Ovary (tissue), 3 donors: ENCODE measurements around the gene NKAIN2.

Source experiments
- EP300 ChIP-seq: sonication (generic); formaldehyde crosslinking; IDR thresholded peaks from one replicate; pipeline ENCODE4 v1.6.1; 2017; ENCODE audit warnings: antibody characterized with exemption
- POLR2A ChIP-seq: fragments of 450-650 bp; IDR thresholded peaks from one replicate; pipeline ENCODE4 v1.6.1; 2017; ENCODE audit warnings: antibody characterized with exemption, mild to moderate bottlenecking, moderate library complexity
- TF ChIP-seq, protein P1 (sequence below), 3 donors: fragments of 450-650 bp in 2 of 3; fragments of 200-600 bp in 1 of 3; IDR thresholded peaks; one replicate each; pipeline versions ENCODE4 v1.5.1 to v1.8.0; 2016 to 2022; ENCODE audit warnings: antibody characterized with exemption in 3 of 3, mild to moderate bottlenecking in 1 of 3
- donor health status: DM: no; HTN: no; CAD: no.

DNA sequence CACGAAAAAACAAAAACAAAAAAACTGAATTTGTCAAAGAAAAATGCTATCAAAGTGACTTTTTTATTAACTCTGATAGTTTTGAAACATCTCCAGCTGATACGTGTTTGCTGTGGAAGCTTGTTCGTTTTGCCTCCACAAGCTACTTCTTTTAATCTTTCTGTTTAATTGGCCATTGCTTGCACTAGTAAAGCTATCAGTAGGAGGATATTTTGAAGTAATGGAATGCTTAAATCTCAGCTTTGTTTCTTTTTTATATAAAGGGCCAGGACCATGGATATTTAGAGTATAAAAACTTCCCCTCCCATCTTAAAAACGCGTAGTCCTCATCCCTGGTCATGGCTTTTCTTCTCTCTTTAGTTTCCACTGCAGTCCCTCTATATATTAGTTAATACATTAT is 344.0 kb downstream of the NKAIN2 start:
- TF ChIP-seq, protein P1, sequence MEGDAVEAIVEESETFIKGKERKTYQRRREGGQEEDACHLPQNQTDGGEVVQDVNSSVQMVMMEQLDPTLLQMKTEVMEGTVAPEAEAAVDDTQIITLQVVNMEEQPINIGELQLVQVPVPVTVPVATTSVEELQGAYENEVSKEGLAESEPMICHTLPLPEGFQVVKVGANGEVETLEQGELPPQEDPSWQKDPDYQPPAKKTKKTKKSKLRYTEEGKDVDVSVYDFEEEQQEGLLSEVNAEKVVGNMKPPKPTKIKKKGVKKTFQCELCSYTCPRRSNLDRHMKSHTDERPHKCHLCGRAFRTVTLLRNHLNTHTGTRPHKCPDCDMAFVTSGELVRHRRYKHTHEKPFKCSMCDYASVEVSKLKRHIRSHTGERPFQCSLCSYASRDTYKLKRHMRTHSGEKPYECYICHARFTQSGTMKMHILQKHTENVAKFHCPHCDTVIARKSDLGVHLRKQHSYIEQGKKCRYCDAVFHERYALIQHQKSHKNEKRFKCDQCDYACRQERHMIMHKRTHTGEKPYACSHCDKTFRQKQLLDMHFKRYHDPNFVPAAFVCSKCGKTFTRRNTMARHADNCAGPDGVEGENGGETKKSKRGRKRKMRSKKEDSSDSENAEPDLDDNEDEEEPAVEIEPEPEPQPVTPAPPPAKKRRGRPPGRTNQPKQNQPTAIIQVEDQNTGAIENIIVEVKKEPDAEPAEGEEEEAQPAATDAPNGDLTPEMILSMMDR (IDR thresholded peaks at IDR 0.05) = no peak
- TF ChIP-seq POLR2A (no peak), EP300 (no peak)
